ACHN (cell line): Measurements from ENCODE around the gene ADARB2.

Experiments used
- DNase-seq: peaks from one replicate; pipeline ENCODE4 v3.0.0-alpha.2; 2015
- in situ Hi-C: cut with HindIII; loops from 2 replicates; pipeline ENCODE4 v1.10.0; 2017; ENCODE audit warnings: low sequenced_read_pairs, low pct_ligation_motif_present, low pct_unique_long_range_greater_than_20kb

Gene ADARB2

GRCh38 chr10:1591045-1591444, 146.3 kb downstream of the ADARB2 start:
- in situ Hi-C loops: no loop called here
- no peak for DNase-seq

GRCh38 chr10:1589257-1589656, 148.1 kb downstream of the ADARB2 start:
- in situ Hi-C loops: no loop called here
- DNase-seq: no peak

- no peak for DNase-seq
- in situ Hi-C loops: no loop called here
These were observed 154.6 kb downstream of the ADARB2 start for GRCh38 chr10:1582739-1583138.

- in situ Hi-C loops: no loop called here
- no peak for DNase-seq
These were observed 156.1 kb downstream of the ADARB2 start for GRCh38 chr10:1581189-1581588.

GRCh38 chr10:1579671-1580070, 157.7 kb downstream of the ADARB2 start:
- in situ Hi-C loops: no loop called here
- no peak for DNase-seq

GRCh38 chr10:1579141-1579491, 158.2 kb downstream of the ADARB2 start:
- in situ Hi-C loops: no loop called here
- DNase-seq: no peak

- in situ Hi-C loops: no loop called here
- no peak for DNase-seq
These were observed 158.8 kb downstream of the ADARB2 start for GRCh38 chr10:1578392-1579140.

GRCh38 chr10:1577945-1578344, 159.4 kb downstream of the ADARB2 start:
- in situ Hi-C loops: no loop called here
- no peak for DNase-seq

GRCh38 chr10:1577373-1577770, 160.0 kb downstream of the ADARB2 start:
- DNase-seq: no peak
- in situ Hi-C loops: no loop called here

- no peak for DNase-seq
- in situ Hi-C loops: no loop called here
These were observed 160.6 kb downstream of the ADARB2 start for GRCh38 chr10:1576467-1577372.

- in situ Hi-C loops: no loop called here
These were observed 161.7 kb downstream of the ADARB2 start for GRCh38 chr10:1575481-1576244.

GRCh38 chr10:1574719-1575118, 162.6 kb downstream of the ADARB2 start:
- no peak for DNase-seq
- in situ Hi-C loops: no loop called here

More at GRCh38 chr10:1575481-1576244, 161.7 kb downstream of the ADARB2 start:
- DNase-seq: no peak

- no peak for DNase-seq
- in situ Hi-C loops: no loop called here
These were observed 163.3 kb downstream of the ADARB2 start for GRCh38 chr10:1573981-1574380.

GRCh38 chr10:1573334-1573969, 163.9 kb downstream of the ADARB2 start:
- no peak for DNase-seq
- in situ Hi-C loops: no loop called here

GRCh38 chr10:1572519-1573333, 164.6 kb downstream of the ADARB2 start:
- DNase-seq: no peak
- in situ Hi-C loops: no loop called here

GRCh38 chr10:1571587-1572237, 165.6 kb downstream of the ADARB2 start:
- in situ Hi-C loops: no loop called here
- DNase-seq: no peak

GRCh38 chr10:1570416-1571051, 166.8 kb downstream of the ADARB2 start:
- in situ Hi-C loops: no loop called here
- no peak for DNase-seq
